NCI-H510A (cell line): ENCODE data around the gene OR9A2.
"Not testable (repeated sequence)": the region's sequence is repeated elsewhere in the genome, so short reads cannot be mapped to it uniquely, and the experiment has no call there.

Experiments used
- DNase-seq: peaks from one replicate; lab custom pipeline; 2025; lab: John Stamatoyannopoulos, UW

OR9A2 gene

GRCh38 chr7:143016996-143017395 is 9.9 kb downstream of the OR9A2 start:
- no peak for DNase-seq

GRCh38 chr7:143015926-143016490 is 10.9 kb downstream of the OR9A2 start:
- no peak for DNase-seq

DNA sequence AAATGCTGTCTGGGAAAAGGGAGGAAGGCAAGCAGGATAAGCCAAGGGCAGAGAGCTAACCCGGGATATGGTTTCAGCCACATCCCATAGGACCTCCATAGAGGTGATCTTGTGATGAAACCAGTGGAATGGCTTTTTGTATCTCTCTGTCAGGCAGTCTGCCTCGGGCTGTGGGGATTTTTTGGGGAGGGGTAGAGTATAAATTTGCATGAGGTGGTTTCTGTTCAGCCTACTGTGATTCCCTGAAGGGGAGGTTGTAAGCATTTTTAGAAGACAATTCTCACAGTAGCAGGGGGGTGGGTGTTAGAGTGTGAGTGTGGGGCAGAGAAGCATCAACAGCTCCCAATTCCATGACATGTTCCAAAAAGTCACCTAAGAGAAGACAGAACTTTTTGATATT is 11.8 kb downstream of the OR9A2 start:
- no peak for DNase-seq

DNA sequence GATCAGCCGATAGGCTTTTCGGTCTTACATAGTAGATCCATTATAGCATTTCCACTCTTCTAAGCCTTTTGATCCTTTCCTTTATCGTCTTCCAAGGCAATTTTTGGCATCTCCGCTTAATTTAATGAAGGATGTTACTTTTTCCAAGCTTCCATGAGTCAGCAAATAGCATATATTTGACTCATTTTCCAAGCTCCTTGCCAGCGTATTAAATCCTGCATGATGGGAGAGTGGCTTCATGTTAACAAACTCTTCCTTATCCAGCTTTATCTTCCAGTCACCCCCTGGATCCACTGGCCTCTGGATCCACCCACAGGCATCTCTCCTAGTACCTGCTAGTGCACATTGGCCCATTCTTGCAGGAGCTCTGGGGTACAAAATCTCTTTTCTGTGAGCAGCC is 13.0 kb downstream of the OR9A2 start:
- DNase-seq = no peak

- no peak for DNase-seq
Measured at GRCh38 chr7:143013473-143013872, 13.5 kb downstream of the OR9A2 start.

DNA sequence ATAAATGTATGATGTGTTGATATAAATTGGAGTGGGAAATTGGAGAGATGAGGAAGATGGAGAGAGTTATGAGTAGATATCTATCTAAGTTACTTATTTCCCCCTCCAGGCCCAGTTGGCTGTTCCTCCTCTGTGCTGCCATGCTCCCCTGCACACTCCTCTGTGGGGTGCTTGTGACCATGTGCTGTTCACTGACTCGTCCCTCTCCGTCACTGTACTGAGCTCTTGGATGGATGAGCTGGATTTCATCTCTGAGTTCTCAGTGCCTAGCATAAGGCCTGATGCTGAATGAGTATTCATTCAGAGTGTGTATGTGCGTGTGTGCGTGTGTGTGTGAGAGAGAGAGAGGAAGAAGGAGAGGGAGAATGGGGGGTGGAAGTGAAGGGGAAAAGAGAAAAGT is 14.5 kb downstream of the OR9A2 start:
- no peak for DNase-seq

GRCh38 chr7:143012001-143012400 is 14.9 kb downstream of the OR9A2 start:
- DNase-seq = no peak

DNA sequence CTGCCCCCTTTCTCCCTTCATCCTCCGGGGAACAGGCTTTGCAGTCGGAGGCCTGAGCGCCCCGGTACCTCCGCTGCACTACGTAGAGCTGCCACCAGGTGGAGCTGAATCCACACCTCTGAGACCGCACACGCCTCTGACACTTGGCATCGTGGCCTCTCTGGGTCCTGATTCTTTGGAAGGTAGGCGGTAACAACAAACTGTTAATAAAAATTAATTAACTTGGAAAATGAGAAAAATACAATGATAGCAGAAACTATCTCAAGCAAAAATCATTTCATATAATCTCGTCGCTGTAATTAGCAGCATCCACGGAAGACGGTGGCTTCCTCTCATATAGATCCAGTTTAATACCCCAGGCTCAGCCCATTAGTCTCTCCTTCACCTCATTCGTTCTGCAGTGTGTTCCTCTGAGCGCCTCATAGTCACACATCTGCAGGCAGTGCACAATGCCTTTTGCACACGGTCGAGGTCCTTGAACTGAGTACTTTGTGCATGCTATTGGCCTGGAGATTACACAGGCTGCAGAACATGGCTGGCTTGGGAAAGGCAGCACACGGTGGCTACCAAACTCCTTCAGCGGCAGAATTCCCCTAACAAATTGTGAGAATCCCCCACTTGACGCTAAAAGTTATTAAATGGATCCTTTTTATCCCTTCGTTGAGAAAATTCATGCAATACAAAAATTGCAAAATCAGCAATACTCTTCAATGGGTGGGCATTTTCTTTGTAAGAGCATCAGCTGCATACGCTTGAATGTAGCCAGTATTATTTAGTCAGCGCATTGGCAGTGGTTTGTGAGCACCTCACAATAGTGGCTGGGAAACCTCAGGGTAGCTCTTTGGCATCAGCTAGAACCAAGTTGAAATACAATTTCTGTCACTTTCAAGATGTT is 18.7 kb downstream of the OR9A2 start:
- DNase-seq = no peak

DNA sequence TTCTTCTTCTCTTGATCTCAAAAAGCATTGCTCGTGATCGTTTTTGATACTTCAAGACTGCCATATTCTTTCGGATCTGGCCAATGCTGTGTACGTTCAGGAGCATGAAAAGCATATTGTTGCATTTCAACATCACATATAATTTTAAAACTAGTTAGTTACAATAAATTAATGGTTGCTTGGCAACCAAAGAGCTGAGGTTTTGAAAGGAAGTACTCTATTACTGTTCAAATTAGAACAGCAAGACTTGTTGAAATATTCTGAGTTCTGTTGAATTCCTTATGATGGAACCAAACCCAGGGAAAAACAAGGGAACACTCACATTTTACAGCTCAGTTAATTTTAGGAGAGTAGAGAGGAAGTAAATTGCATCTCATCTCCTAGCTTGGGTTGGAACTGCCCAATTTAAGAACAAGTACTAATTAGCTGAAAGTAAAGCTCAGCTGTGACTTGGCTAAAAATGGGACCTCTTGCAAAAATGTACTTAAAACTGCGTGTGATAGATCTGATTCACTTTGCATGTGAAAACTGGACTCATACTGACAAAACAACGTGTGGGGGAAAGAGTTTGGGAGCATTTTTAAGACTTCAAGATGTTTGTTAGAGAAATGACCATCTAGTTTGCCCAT is 21.2 kb downstream of the OR9A2 start:
- DNase-seq = no peak

DNA sequence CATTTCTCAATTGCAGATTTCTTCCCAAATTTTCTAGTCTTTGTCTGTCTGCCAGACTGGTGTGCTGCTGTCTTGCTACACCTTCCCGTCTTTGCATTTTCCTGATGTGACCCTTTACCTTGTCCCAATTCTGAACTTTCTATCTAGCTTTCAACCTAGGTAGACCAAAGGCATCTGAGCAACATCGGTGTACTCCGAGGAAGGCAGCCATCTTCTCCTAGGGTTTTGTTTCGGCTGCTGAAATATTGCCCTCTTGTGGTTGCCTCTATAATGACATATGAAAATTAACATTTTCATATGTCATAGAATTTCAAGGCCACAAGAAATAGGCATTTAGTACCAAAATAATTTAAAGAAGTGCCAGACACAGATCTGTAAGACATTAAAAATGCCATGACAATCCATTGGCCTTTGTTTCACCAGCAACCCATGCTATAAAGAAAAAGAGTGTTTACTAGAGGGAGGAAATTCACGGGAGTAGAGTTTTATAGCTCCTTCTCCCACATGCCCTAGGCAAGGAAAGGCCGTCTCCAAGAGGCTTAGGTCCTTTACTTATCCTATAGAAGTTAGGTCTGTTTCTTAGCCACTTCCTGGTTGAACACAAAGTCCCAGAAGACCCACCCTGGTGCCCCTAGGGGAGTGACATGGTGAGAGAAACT is 23.4 kb downstream of the OR9A2 start:
- DNase-seq = no peak

GRCh38 chr7:143002898-143003297 is 24.0 kb downstream of the OR9A2 start:
- DNase-seq = no peak

DNA sequence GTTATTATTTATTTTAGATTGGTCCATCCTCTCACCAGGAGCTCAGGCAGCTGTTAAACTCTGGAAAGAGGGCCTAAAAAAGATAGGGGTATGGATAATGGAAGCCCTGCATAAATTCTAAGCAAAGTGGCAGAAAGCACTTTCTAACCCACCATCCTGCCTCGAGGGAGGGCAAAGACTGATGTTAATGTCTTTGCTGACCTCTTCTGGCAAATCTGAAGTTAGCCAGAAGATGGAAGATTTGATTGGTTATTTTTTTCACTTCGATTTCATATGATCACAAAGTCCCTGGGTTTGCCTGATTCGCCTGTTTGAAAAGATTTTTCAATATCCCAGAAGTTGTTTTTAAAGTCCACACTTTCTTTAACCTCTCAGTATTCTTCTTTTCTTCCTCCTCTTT is 24.8 kb downstream of the OR9A2 start:
- DNase-seq = no peak

- DNase-seq = no peak
Measured at GRCh38 chr7:143000648-143001047, 26.3 kb downstream of the OR9A2 start.

DNA sequence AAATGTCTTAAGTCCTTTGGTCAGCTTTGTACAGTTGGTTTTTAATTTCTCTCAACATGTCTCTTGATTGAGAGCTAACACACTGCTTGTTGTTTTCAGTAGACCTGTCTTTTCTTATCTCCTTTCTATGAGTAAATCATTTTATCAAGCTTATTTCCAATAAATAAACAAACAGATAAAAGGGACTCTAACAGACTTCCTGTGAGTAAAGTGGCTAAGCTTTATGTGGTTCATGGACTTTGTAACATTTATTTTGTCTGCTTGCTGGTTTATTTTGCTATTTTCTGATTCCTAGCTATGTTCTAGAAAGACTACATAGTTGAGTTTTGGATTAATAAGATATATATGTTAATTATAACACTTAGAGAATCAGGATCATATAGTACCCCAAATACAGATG is 27.1 kb downstream of the OR9A2 start:
- no peak for DNase-seq

- DNase-seq = no peak
Measured at GRCh38 chr7:142998966-142999365, 28.0 kb downstream of the OR9A2 start.

DNA sequence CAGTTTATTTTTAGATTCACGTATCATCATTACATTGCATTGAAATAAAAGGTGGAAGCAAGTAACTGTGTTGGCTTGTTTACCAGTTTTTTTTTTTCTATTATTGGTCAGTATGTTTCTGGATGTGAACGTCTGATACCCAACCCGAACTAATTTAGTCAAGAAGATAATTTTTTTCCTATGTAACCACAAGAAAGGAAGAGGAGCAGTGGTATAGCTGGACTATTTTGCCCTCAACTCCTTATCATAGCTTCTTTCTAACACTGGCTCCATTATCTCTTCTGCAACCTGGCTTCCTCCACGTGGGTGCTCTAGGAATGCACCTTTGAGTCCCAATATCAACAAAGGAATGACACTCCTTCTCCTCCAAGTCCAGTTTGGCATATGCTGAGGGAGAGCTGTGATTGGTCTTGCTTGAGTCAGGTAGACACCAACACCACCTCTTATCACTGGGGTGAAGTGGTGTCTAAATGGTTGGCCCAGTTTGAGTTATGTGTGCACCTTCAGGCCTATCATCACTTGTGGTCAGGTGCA is 29.4 kb downstream of the OR9A2 start:
- DNase-seq = no peak

DNA sequence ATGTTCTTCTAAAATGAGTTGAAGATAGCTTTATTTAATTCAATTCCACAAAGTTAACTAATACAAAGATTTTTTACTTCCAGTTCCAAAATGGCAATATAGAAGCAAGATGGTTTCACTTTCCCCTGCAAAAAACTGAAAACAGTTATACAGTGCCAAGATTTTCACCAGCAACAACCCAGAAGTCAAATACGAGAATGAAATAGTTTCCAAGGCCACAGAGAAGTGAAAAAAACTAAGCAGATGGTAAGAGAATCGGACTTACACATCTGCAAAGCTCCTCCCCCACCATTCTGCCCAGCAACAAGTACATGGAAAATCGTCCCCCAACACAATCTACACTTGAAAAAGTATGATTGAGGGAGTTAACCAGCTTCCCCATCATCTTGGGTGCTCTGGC is 34.5 kb downstream of the OR9A2 start:
- no peak for DNase-seq

GRCh38 chr7:142984297-142984696 is 42.6 kb downstream of the OR9A2 start:
- DNase-seq = no peak

GRCh38 chr7:142983825-142984224 is 43.1 kb downstream of the OR9A2 start:
- DNase-seq = no peak

GRCh38 chr7:142978402-142978801 is 48.5 kb downstream of the OR9A2 start:
- not testable (repeated sequence) for DNase-seq
